Right kidney (tissue), 1 donor: ENCODE data around the gene NTN1.

ENCODE experiments used
- DNase-seq: peaks from one replicate; pipeline ENCODE4 v3.0.0-alpha.2; 2016

The NTN1 gene

GRCh38 chr17:9284884-9285283 is 263.6 kb downstream of the NTN1 start:
- no peak for DNase-seq

- DNase-seq: no peak
These were observed 264.5 kb downstream of the NTN1 start for GRCh38 chr17:9285602-9286427.

- no peak for DNase-seq
These were observed 265.1 kb downstream of the NTN1 start for GRCh38 chr17:9286434-9286833.

- no peak for DNase-seq
These were observed 266.0 kb downstream of the NTN1 start for GRCh38 chr17:9287306-9287705.

- DNase-seq: no peak
These were observed 268.9 kb downstream of the NTN1 start for GRCh38 chr17:9290226-9290613.

- DNase-seq: no peak
These were observed 270.7 kb downstream of the NTN1 start for GRCh38 chr17:9291912-9292560.

- DNase-seq: no peak
These were observed 271.2 kb downstream of the NTN1 start for GRCh38 chr17:9292561-9292941.
